ENCODE data around the gene METTL1.
A peak's percentile ranks its signal among the peaks of the same experiment; 100 is the strongest.

The METTL1 gene

GRCh38 chr12:57767305-57767698 lies 4.6 kb downstream of the METTL1 start:
- no peak for DNase-seq

GRCh38 chr12:57766464-57767304 lies 5.2 kb downstream of the METTL1 start, which contains the start of gene CYP27B1:
CYP27B1 (minus strand) TSS chr12:57767078; CDS start chr12:57767041, 37 bp downstream.
- no peak for DNase-seq

GRCh38 chr12:57765698-57766463 lies 6.0 kb downstream of the METTL1 start:
- no peak for DNase-seq

GRCh38 chr12:57765003-57765697 lies 6.8 kb downstream of the METTL1 start:
- no peak for DNase-seq

- DNase-seq: no peak
These were observed 7.3 kb downstream of the METTL1 start for GRCh38 chr12:57764662-57765002.

- no peak for DNase-seq
These were observed 7.8 kb downstream of the METTL1 start for GRCh38 chr12:57763881-57764661.

GRCh38 chr12:57762463-57762862 lies 9.4 kb downstream of the METTL1 start:
- DNase-seq: no peak

- no peak for DNase-seq
These were observed 10.4 kb downstream of the METTL1 start for GRCh38 chr12:57761391-57761998.

- no peak for DNase-seq
These were observed 11.4 kb downstream of the METTL1 start for GRCh38 chr12:57760347-57760982.

GRCh38 chr12:57759360-57759980 lies 12.4 kb downstream of the METTL1 start:
- DNase-seq: peak; percentile 20

GRCh38 chr12:57758552-57759359 lies 13.1 kb downstream of the METTL1 start:
- no peak for DNase-seq

- DNase-seq: no peak
These were observed 14.1 kb downstream of the METTL1 start for GRCh38 chr12:57757771-57758170.

- DNase-seq: no peak
These were observed 15.2 kb downstream of the METTL1 start for GRCh38 chr12:57756406-57757341.

- DNase-seq: no peak
These were observed 16.2 kb downstream of the METTL1 start for GRCh38 chr12:57755454-57756372.

- no peak for DNase-seq
These were observed 16.8 kb downstream of the METTL1 start for GRCh38 chr12:57755194-57755453.

GRCh38 chr12:57754411-57755193 lies 17.3 kb downstream of the METTL1 start, which contains the start of gene MARCHF9:
MARCHF9 (plus strand) TSS chr12:57755103; CDS start chr12:57755529, 426 bp downstream.
- peak; percentile 65 to 76 for DNase-seq

- DNase-seq: no peak
These were observed 18.1 kb downstream of the METTL1 start for GRCh38 chr12:57753756-57754337.
